GM12873 (cell line): ENCODE results near the gene EIF2AK3.

Source experiments
- TF ChIP-seq, protein P1 (sequence below): IDR thresholded peaks from 2 replicates; pipeline ENCODE4 v1.5.1; 2012; ENCODE audit warnings: low read depth, mild to moderate bottlenecking, moderate library complexity, low read length, control low read depth; ENCODE audit not compliant: insufficient read depth; ENCODE audit errors: missing control alignments

EIF2AK3 gene

DNA sequence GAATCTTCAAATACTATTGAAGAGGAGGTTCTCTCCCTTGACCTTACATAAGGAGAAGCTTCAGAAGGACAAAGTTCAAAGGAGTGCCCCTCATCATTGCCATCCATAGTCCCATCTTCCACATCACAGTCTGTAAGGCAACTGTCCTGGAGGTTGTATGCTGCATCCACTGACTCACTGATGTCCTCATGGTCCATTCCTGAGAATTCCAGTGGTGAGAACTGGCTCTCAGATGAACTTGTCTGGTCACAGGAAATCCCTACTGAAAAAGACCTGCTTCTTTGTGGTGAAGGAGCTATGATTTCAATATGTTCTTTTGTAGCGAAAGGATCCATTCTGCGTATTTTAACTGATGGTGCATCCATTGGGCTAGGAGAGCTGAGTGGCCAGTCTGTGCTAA, 52.2 kb downstream of the EIF2AK3 start:
- TF ChIP-seq, protein P1, sequence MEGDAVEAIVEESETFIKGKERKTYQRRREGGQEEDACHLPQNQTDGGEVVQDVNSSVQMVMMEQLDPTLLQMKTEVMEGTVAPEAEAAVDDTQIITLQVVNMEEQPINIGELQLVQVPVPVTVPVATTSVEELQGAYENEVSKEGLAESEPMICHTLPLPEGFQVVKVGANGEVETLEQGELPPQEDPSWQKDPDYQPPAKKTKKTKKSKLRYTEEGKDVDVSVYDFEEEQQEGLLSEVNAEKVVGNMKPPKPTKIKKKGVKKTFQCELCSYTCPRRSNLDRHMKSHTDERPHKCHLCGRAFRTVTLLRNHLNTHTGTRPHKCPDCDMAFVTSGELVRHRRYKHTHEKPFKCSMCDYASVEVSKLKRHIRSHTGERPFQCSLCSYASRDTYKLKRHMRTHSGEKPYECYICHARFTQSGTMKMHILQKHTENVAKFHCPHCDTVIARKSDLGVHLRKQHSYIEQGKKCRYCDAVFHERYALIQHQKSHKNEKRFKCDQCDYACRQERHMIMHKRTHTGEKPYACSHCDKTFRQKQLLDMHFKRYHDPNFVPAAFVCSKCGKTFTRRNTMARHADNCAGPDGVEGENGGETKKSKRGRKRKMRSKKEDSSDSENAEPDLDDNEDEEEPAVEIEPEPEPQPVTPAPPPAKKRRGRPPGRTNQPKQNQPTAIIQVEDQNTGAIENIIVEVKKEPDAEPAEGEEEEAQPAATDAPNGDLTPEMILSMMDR, result no peak

DNA sequence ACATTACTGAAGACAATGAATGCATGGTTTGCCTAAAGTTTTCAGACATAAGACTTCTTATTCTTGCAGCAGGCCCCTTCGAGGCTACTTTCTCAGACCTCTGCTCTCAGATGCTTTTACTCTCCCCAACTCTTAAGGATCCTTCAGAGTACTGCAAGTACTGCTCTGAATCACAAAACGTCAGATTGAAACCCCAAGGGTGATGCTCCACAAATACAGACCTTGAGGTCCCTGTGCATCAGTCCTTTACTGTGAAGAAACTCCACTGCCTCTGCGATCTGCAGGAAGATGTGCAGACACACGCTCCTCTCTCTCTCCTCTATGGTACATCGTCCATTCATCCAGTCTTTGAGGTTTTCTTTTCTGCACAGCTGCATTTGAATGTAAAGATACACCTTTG, 52.8 kb downstream of the EIF2AK3 start:
- TF ChIP-seq, protein P1, result no peak

DNA sequence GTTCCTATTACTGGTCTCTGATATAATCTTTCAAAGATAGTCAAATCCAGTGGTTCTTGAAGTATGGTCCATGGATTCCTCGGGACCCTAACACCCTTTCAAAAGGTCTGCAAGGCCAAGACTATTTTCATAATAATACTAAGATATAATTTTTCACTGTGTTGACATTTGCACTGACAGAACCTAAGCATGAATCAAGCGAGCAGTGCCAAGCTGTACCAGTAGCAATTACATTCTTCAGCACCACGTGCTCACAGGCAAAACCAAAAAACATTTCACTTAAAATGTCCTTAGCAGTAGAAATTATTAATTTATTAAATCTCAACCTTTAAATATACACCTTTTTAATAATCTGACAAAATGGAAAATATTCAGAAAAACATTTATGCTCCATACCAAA, 59.1 kb downstream of the EIF2AK3 start:
- TF ChIP-seq, protein P1, result no peak

DNA sequence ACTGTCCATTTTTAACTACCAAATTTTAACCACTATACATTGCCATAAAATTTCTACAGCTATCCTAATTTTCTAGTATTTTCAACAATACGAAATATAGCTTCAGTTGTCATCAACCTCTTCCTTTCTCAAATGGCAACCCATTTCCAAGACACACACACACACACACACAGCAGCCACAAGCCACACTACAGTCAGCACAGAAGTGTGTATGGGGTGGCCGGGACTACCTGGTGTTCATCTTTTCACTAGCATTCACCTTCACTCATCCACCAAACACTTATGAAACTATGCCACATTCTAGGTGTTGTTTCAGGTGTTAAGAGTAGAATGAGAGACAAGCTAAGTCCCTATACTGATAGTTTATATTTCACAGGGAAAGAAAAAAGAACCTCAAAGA, 62.9 kb downstream of the EIF2AK3 start:
- TF ChIP-seq, protein P1, result no peak

DNA sequence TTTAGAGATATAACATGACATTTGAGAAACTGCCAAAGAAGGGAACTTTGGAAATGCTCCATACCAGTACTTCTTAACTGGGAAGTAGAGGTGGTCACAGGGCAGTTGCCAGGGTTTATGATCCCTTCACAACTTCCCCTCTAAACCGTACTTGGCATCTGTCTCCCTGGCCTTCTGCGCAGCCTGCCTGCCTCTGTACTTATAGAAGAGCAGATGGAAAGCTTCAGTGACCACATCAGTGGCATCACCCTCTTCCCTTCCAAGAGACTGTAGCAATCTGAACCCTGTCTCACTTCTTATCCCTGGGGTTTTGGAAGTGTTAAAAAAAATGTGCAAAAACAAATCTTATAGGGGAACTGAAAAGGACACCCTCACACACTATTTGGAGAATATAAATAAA, 64.1 kb downstream of the EIF2AK3 start:
- TF ChIP-seq, protein P1, result no peak

DNA sequence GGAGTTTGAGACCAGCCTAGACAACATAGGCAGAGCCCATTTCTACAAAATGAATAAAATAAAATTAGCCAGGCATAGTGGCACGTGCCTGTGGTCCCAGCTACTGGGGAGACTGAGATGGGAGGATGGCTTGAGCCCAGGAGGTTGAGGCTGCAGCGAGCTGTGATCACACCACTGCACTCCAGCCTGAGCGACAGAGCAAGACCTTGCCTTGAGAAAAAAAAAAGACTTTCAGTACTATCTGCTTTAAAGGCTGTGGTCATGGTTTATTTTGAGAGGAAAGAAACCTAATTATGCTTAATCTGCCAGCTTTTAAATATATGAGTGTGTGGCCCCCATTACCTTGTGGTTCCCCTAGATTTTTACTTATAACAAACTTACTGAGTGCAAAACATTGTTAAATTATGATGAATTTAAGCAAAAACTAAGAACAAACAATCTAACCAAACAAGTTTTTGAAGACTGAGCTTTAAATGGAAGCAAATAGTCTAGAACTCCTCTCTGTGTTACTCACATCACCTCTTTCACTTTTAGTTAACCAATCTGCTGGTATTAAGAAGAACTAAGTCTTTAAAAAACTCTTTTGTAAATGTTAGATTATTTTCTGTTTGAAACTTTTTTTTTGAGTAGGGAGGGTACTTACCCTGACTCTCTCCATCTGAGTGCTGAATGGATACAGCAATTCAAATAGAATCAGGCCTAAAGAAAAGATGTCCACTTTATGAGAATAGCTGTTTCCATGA, 65.4 kb downstream of the EIF2AK3 start:
- TF ChIP-seq, protein P1, result no peak

DNA sequence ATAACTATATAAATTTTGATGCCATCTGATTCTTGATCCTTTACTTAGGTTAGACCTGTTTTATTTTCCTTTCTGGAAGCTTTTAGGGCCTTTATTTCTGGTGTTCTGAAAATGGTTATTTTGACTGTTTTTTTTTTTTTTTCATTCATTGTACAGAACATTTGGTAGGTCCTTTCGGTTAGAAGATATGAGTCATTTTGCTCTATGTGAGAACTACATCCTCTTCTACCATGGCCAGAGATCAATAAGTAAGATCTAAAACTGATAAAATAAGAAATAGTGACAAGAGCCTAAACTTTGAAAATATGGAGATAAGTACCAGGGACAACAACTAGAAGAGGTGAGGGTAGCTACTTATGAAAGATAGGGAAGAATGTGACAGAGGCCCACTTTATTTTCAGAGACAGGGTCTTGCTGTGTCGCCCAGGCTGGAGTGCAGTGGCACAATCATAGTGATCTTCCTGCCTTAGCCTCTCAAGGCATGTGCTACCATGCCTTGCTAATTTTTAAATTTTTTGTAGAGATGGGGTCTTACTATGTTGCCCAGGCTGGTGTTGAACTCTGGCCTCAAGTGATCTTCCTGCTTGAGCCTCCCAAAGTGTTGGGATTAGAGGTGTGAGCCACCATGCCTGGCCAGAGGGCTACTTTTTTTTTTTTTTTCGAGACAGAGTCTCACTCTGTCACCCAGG, 66.5 kb downstream of the EIF2AK3 start:
- TF ChIP-seq, protein P1, result no peak
